ENCODE results near the gene TUBB6. TPM values are rescaled to one million over a fixed set of nuclear protein-coding genes. Genes with fewer than 3 reads are reported as not detected.

TUBB6 gene
- total and polyA plus RNA-seq, 2 of the 8 experiments (the other 6 are each of a cell fraction or from before 2014, with no cell fraction given), result 126 to 223 TPM

GRCh38 chr18:12264864-12265263 lies 43.2 kb upstream of the TUBB6 start:
- Histone ChIP-seq H3K4me1 (replicated peaks in 1 of 4; ENCODE audit: control insufficient read depth in 3 of 4, insufficient read depth in 4 of 4, low read length in 3 of 4) (no peaks in the 10 kb centered on the region), H4K20me1 (replicated peaks in 1 of 2; ENCODE audit: control insufficient read depth in 1 of 2, insufficient read depth in 2 of 2, low read length in 2 of 2) (no peaks in the 10 kb centered on the region), H2AFZ (ENCODE audit: low read length) (no peak overlapping the region), H4K8ac (ENCODE audit: extremely low read depth, insufficient read depth, low read length) (no peak overlapping the region), H3K9me3 (ENCODE audit: insufficient read depth in 2 of 2, low read depth in 1 of 2, low read length in 1 of 2) (no peaks in the 10 kb centered on the region), H3K27ac (ENCODE audit: low read depth, low read length) (no peak overlapping the region), H2BK12ac (ENCODE audit: low read depth, low read length) (no peak overlapping the region), H3K23ac (ENCODE audit: insufficient read length) (no peak overlapping the region), H2AK5ac (ENCODE audit: low read depth, low read length) (no peak overlapping the region), H2BK5ac (ENCODE audit: low read depth, low read length) (no peak overlapping the region), H3K18ac (ENCODE audit: extremely low read depth, low read length) (no peak overlapping the region), H4K91ac (replicated peaks; ENCODE audit: insufficient read length, low read length) (no peak overlapping the region), H4K5ac (ENCODE audit: insufficient read length, low read depth, low read length) (no peak overlapping the region), H2BK20ac (ENCODE audit: low read length) (no peak overlapping the region), H3K56ac (replicated peaks; ENCODE audit: insufficient read length, low read depth, low read length) (no peak overlapping the region), H3K4ac (replicated peaks; ENCODE audit: insufficient read length, low read depth, low read length) (no peak overlapping the region), H3K23me2 (ENCODE audit: low read depth, low read length) (no peaks in the 10 kb centered on the region), H3K4me3 (ENCODE audit: extremely low read depth in 1 of 4, insufficient read depth in 2 of 4, low read depth in 3 of 4, low read length in 4 of 4) (no peak overlapping the region), H3K79me1 (ENCODE audit: low read depth, low read length) (no peaks in the 10 kb centered on the region), H3K9ac (replicated peaks in 1 of 4; ENCODE audit: extremely low read depth in 1 of 4, low read depth in 3 of 4, low read length in 3 of 4) (no peak overlapping the region), H3K27me3 (replicated peaks in 1 of 4; ENCODE audit: control insufficient read depth in 3 of 4, extremely low read depth in 1 of 4, insufficient read depth in 3 of 4, low read length in 3 of 4) (no peaks in the 10 kb centered on the region), H3K14ac (ENCODE audit: insufficient read length) (no peak overlapping the region), H3K79me2 (ENCODE audit: control insufficient read depth in 1 of 2, insufficient read depth in 2 of 2, low read length in 2 of 2) (no peaks in the 10 kb centered on the region), H2BK15ac (ENCODE audit: low read length) (no peak overlapping the region), H3K4me2 (ENCODE audit: insufficient read depth in 1 of 2, low read depth in 2 of 2, low read length in 2 of 2) (no peak overlapping the region), H2BK120ac (replicated peaks; ENCODE audit: low read depth, low read length) (no peak overlapping the region), H3K36me3 (ENCODE audit: control insufficient read depth in 2 of 4, insufficient read depth in 4 of 4, low read length in 3 of 4) (no peaks in the 10 kb centered on the region)
- ChIA-PET CTCF (ENCODE audit: partially characterized antibody) (interaction anchor here (1.4 to 1.7 kb wide), 4 partner anchors 9 to 63 kb away, joined by 3 to 4 read pairs (median 4); no protein-coding TSS in a partner anchor), POLR2A (ENCODE audit: partially characterized antibody) (interaction anchor here (0.5 to 0.8 kb wide), 2 partner anchors 55 to 107 kb away, joined by 3 read pairs; no protein-coding TSS in a partner anchor)
- WGBS, 2 experiments (ENCODE audit: extremely low coverage in 1 of 2, insufficient coverage in 1 of 2, insufficient read length in 1 of 2, insufficient replicate concordance in 2 of 2, low coverage in 1 of 2, low lambda C conversion rate in 2 of 2, missing lambda C conversion rate in 1 of 2), result 97% methylated on average over 2 of the region's 2 CpGs; no CpG with 5 or more reads in 1 of the 2 experiments
- no peak for FAIRE-seq
- DNase-seq (ENCODE audit: low read depth in 1 of 2, low spot score in 2 of 2), result no peak
- no peak for TF ChIP-seq EZH2 (IDR thresholded peaks at IDR 0.05; ENCODE audit: low read depth, low read length, severe bottlenecking)
- no peak for TF ChIP-seq MAFK (IDR thresholded peaks at IDR 0.05; ENCODE audit: low read depth, low read length)
- no peak for TF ChIP-seq CREB1 (IDR thresholded peaks at IDR 0.05)
- TF ChIP-seq EP300 (IDR thresholded peaks at IDR 0.05; ENCODE audit: borderline replicate concordance in 1 of 2, low read depth in 2 of 2, low read length in 2 of 2), result no peak
- TF ChIP-seq SP1 (IDR thresholded peaks at IDR 0.05; ENCODE audit: low read depth, low read length), result no peak
- no peak for TF ChIP-seq RFX5 (IDR thresholded peaks at IDR 0.05; ENCODE audit: borderline replicate concordance, low read depth, low read length)
- TF ChIP-seq POLR2A (IDR thresholded peaks at IDR 0.05; ENCODE audit: control extremely low read depth in 1 of 2, low read depth in 2 of 2, low read length in 2 of 2), result no peak
- no peak for TF ChIP-seq FOSL1 (IDR thresholded peaks at IDR 0.05; ENCODE audit: insufficient read depth, low read depth, low read length)
- no peak for TF ChIP-seq SUZ12 (IDR thresholded peaks at IDR 0.05; ENCODE audit: low read length)
- no peak for TF ChIP-seq YY1 (IDR thresholded peaks at IDR 0.05; ENCODE audit: low read depth, low read length)
- TF ChIP-seq JUND (IDR thresholded peaks at IDR 0.05; ENCODE audit: low read length), result no peak
- no peak for TF ChIP-seq SAP30 (IDR thresholded peaks at IDR 0.05; ENCODE audit: insufficient read depth, insufficient replicate concordance, low read length)
- TF ChIP-seq CHD2 (IDR thresholded peaks at IDR 0.05; ENCODE audit: low read length), result no peak
- TF ChIP-seq TEAD4 (IDR thresholded peaks at IDR 0.05; ENCODE audit: low read depth, low read length), result no peak
- no peak for TF ChIP-seq JUN (IDR thresholded peaks at IDR 0.05; ENCODE audit: low read depth, low read length)

Measured in H1 (cell line).